Astrocyte (in vitro differentiated cells and primary cell): ENCODE data around the gene GPRIN1. TPM values are rescaled to one million over a fixed set of nuclear protein-coding genes. Genes with fewer than 3 reads are reported as not detected.

Experiments used
- DNase-seq: peaks from one replicate; pipeline ENCODE4 v3.0.0-alpha.2; 2010; ENCODE audit warnings: low read depth
- FAIRE-seq: peaks from 2 replicates; lab custom pipeline; 2011; peaks lifted over from hg19 to GRCh38; lab: Jason Lieb, UNC
- H2AFZ ChIP-seq: 2 replicates; pipeline ENCODE4 v1.6.0; 2012; ENCODE audit warnings: low read depth, low read length, inconsistent platforms
- H3K27ac ChIP-seq: 2 replicates; pipeline ENCODE4 v1.5.1; 2011; ENCODE audit warnings: low read depth, low read length, inconsistent platforms
- H3K27me3 ChIP-seq: 2 replicates; pipeline ENCODE4 v1.6.0; 2011; ENCODE audit warnings: low read length, inconsistent platforms; ENCODE audit not compliant: insufficient read depth
- H3K36me3 ChIP-seq: 2 replicates; pipeline ENCODE4 v1.5.1; 2011; ENCODE audit warnings: low read length, inconsistent platforms; ENCODE audit not compliant: insufficient read depth
- H3K4me1 ChIP-seq: 2 replicates; pipeline ENCODE4 v1.5.1; 2011; ENCODE audit warnings: low read length, inconsistent platforms; ENCODE audit not compliant: insufficient read depth
- H3K4me2 ChIP-seq: 2 replicates; pipeline ENCODE4 v1.6.0; 2012; ENCODE audit warnings: low read length, inconsistent platforms
- H3K4me3 ChIP-seq: 2 replicates; pipeline ENCODE4 v1.5.1; 2011; ENCODE audit warnings: low read depth, mild to moderate bottlenecking, low read length, inconsistent platforms; ENCODE audit not compliant: insufficient read depth
- H3K79me2 ChIP-seq: 2 replicates; pipeline ENCODE4 v1.6.0; 2012; ENCODE audit warnings: mild to moderate bottlenecking, low read length, inconsistent platforms; ENCODE audit not compliant: insufficient read depth
- H3K9ac ChIP-seq: 2 replicates; pipeline ENCODE4 v1.6.0; 2012; ENCODE audit warnings: mild to moderate bottlenecking, low read length, inconsistent platforms
- H3K9me3 ChIP-seq: 2 replicates; pipeline ENCODE4 v1.5.1; 2012; ENCODE audit warnings: low read depth, mild to moderate bottlenecking, low read length, inconsistent platforms; ENCODE audit not compliant: insufficient read depth
- H4K20me1 ChIP-seq: 2 replicates; pipeline ENCODE4 v1.6.0; 2012; ENCODE audit warnings: low read length, inconsistent platforms; ENCODE audit not compliant: insufficient read depth
- H3K27ac Mint-ChIP-seq: one replicate; pipeline ENCODE4 v1.8.0; 2021; ENCODE audit warnings: mild to moderate bottlenecking, mixed read lengths; ENCODE audit not compliant: unreplicated experiment
- H3K27me3 Mint-ChIP-seq: one replicate; pipeline ENCODE4 v1.8.0; 2021; ENCODE audit warnings: low read depth, mixed read lengths; ENCODE audit not compliant: unreplicated experiment
- H3K36me3 Mint-ChIP-seq: one replicate; pipeline ENCODE4 v1.8.0; 2021; ENCODE audit warnings: low read depth, mixed read lengths; ENCODE audit not compliant: unreplicated experiment
- H3K4me1 Mint-ChIP-seq: one replicate; pipeline ENCODE4 v1.8.0; 2021; ENCODE audit warnings: low read depth, mixed read lengths; ENCODE audit not compliant: unreplicated experiment
- H3K4me3 Mint-ChIP-seq: one replicate; pipeline ENCODE4 v1.8.0; 2021; ENCODE audit warnings: mild to moderate bottlenecking, moderate library complexity, mixed read lengths; ENCODE audit not compliant: unreplicated experiment
- H3K9me3 Mint-ChIP-seq: one replicate; pipeline ENCODE4 v1.8.0; 2021; ENCODE audit warnings: mild to moderate bottlenecking, mixed read lengths; ENCODE audit not compliant: unreplicated experiment
- CTCF ChIP-seq: IDR thresholded peaks from 2 replicates; pipeline ENCODE4 v1.5.1; 2011; ENCODE audit warnings: low read depth, mild to moderate bottlenecking, inconsistent platforms, low read length, moderate library complexity; ENCODE audit not compliant: insufficient read depth
- EZH2 ChIP-seq: IDR thresholded peaks from 2 replicates; pipeline ENCODE4 v1.6.1; 2012; ENCODE audit warnings: mild to moderate bottlenecking, low read length, inconsistent platforms; ENCODE audit not compliant: insufficient read depth
- total RNA-seq: library from RNA; stranded (reverse); gene quantifications from 2 replicates; pipeline ENCODE4 v1.2.1, GENCODE V29; 2021

Gene GPRIN1
- total RNA-seq, 1 donor from 2014 or later: 6.8 TPM

GRCh38 chr5:176590035-176590717 lies 19.8 kb downstream of the GPRIN1 start:
- H3K4me3 Mint-ChIP-seq: no peak overlapping the region
- no peak overlapping the region for H3K4me3 ChIP-seq

GRCh38 chr5:176589039-176589769 lies 20.8 kb downstream of the GPRIN1 start:
- Mint-ChIP-seq H3K27ac (no peak overlapping the region), H3K36me3 (peaks cover 3% of the 10 kb centered on the region), H3K9me3 (peaks cover 15% of the 10 kb centered on the region), H3K27me3 (peaks cover 30% of the 10 kb centered on the region), H3K4me1 (no peaks in the 10 kb centered on the region), H3K4me3 (no peak overlapping the region)
- no peaks in the 10 kb centered on the region for H4K20me1 ChIP-seq
- H3K4me2 ChIP-seq: no peak overlapping the region
- H3K27ac ChIP-seq: no peak overlapping the region
- DNase-seq (no peak), FAIRE-seq (no peak)
- H3K36me3 ChIP-seq: no peaks in the 10 kb centered on the region
- H2AFZ ChIP-seq: no peak overlapping the region
- no peaks in the 10 kb centered on the region for H3K4me1 ChIP-seq
- H3K4me3 ChIP-seq: no peak overlapping the region
- no peaks in the 10 kb centered on the region for H3K27me3 ChIP-seq
- H3K9me3 ChIP-seq: peaks cover 10% of the 10 kb centered on the region
- no peak overlapping the region for H3K9ac ChIP-seq
- TF ChIP-seq EZH2 (no peak), CTCF (no peak)
- no peaks in the 10 kb centered on the region for H3K79me2 ChIP-seq

More at GRCh38 chr5:176590035-176590717, 19.8 kb downstream of the GPRIN1 start:
- Histone ChIP-seq H3K9ac (no peak overlapping the region), H3K27me3 (no peaks in the 10 kb centered on the region), H3K27ac (no peak overlapping the region), H2AFZ (no peak overlapping the region), H4K20me1 (no peaks in the 10 kb centered on the region), H3K4me2 (no peak overlapping the region), H3K36me3 (no peaks in the 10 kb centered on the region), H3K9me3 (peaks cover 5% of the 10 kb centered on the region), H3K79me2 (no peaks in the 10 kb centered on the region), H3K4me1 (no peaks in the 10 kb centered on the region)
- H3K27me3 Mint-ChIP-seq: peaks cover 35% of the 10 kb centered on the region
- TF ChIP-seq EZH2: no peak
- TF ChIP-seq CTCF: no peak
- no peak overlapping the region for H3K27ac Mint-ChIP-seq
- peaks cover 14% of the 10 kb centered on the region for H3K9me3 Mint-ChIP-seq
- no peak for DNase-seq
- FAIRE-seq: no peak
- H3K36me3 Mint-ChIP-seq: peaks cover 3% of the 10 kb centered on the region
- H3K4me1 Mint-ChIP-seq: no peaks in the 10 kb centered on the region
